HepG2 (cell line): ENCODE data around the gene HOXB6. TPM values are rescaled to one million over a fixed set of nuclear protein-coding genes. Genes with fewer than 3 reads are reported as not detected.

Source experiments
- AKAP8 ChIP-seq: sonication (generic); formaldehyde crosslinking; IDR thresholded peaks from 2 replicates; pipeline ENCODE4 v1.5.1; 2020; ENCODE audit warnings: mild to moderate bottlenecking, missing genetic modification reagents
- FOXC1 ChIP-seq: sonication (generic); formaldehyde crosslinking; IDR thresholded peaks from 2 replicates; pipeline ENCODE4 v1.8.0; 2022; ENCODE audit warnings: mild to moderate bottlenecking, missing genetic modification reagents, borderline replicate concordance
- FOXJ3 ChIP-seq: sonication (generic); formaldehyde crosslinking; IDR thresholded peaks from 2 replicates; pipeline ENCODE4 v1.4.0; 2020; ENCODE audit warnings: missing genetic modification reagents, mild to moderate bottlenecking, borderline replicate concordance
- LCORL ChIP-seq, 2 experiments: fragments of 450-650 bp in 1 of 2; sonication (generic) in 1 of 2; formaldehyde crosslinking in 1 of 2; IDR thresholded peaks; 2 replicates each; pipeline versions ENCODE4 v1.5.0 to v1.6.1; 2017 to 2020; ENCODE audit warnings: antibody characterized with exemption in 1 of 2, missing genetic modification reagents in 1 of 2
- SP2 ChIP-seq: sonication (generic); formaldehyde crosslinking; IDR thresholded peaks from 2 replicates; pipeline ENCODE4 v1.5.1; 2020; ENCODE audit warnings: mild to moderate bottlenecking, missing genetic modification reagents
- STAT5B ChIP-seq: sonication (generic); formaldehyde crosslinking; IDR thresholded peaks from 2 replicates; pipeline ENCODE4 v1.4.0; 2020; ENCODE audit warnings: missing genetic modification reagents
- XRCC5 ChIP-seq: fragments of 200-400 bp; formaldehyde crosslinking; optimal IDR thresholded peaks from 2 replicates; pipeline ENCODE3; 2017; ENCODE audit warnings: mild to moderate bottlenecking, low read length
- ZNF136 ChIP-seq: sonication (generic); formaldehyde crosslinking; IDR thresholded peaks from 2 replicates; pipeline ENCODE4 v1.8.1; 2022; ENCODE audit warnings: low read depth, mild to moderate bottlenecking, moderate library complexity, missing genetic modification reagents
- ZNF44 ChIP-seq: sonication (generic); formaldehyde crosslinking; IDR thresholded peaks from 2 replicates; pipeline ENCODE4 v1.5.1; 2020; ENCODE audit warnings: mild to moderate bottlenecking, missing genetic modification reagents
- ZNF510 ChIP-seq: sonication (generic); formaldehyde crosslinking; IDR thresholded peaks from 2 replicates; pipeline ENCODE4 v1.4.0; 2020; ENCODE audit warnings: low read depth, mild to moderate bottlenecking, missing genetic modification reagents
- polyA plus RNA-seq, 8 experiments: library from polyadenylated mRNA; depleted of rRNA in 3 of 8; stranded (reverse) in 7 of 8; unstranded in 1 of 8; fragments of >200 nt; fragmentation: Illumina TruSeq in 4 of 8; extraction: Trizol in 4 of 8; gene quantifications; 2 replicates each; pipeline versions ENCODE4 v1.2.1 to v1.2.3, GENCODE V29; 2011 to 2016; ENCODE audit warnings: low read depth in 4 of 8, missing spikeins in 1 of 8, mixed read lengths in 1 of 8; ENCODE audit not compliant: insufficient read depth in 1 of 8
- total RNA-seq, 5 experiments: library from RNA; depleted of rRNA; stranded (reverse); fragments of >200 nt; fragmentation: Illumina TruSeq; extraction: Trizol; gene quantifications; 2 replicates each; pipeline ENCODE4 v1.2.3, GENCODE V29; 2016; ENCODE audit warnings: low read depth in 1 of 5
- TF ChIP-seq, protein P1 (sequence below): sonication (generic); formaldehyde crosslinking; conservative IDR thresholded peaks from 2 replicates; pipeline ENCODE4 v1.4.0; 2020; ENCODE audit warnings: missing genetic modification reagents
- TF ChIP-seq, protein P2 (sequence below): sonication (generic); formaldehyde crosslinking; IDR thresholded peaks from 2 replicates; pipeline ENCODE4 v1.5.1; 2020; ENCODE audit warnings: mild to moderate bottlenecking, missing genetic modification reagents, moderate library complexity
- TF ChIP-seq, protein P3 (sequence below): sonication (generic); formaldehyde crosslinking; IDR thresholded peaks from 2 replicates; pipeline ENCODE4 v1.4.0; 2020; ENCODE audit warnings: missing genetic modification reagents, low read depth, mild to moderate bottlenecking, borderline replicate concordance
- TF ChIP-seq, protein P4 (sequence below): sonication (generic); formaldehyde crosslinking; IDR thresholded peaks from 2 replicates; pipeline ENCODE4 v1.4.0; 2020; ENCODE audit warnings: low read depth, mild to moderate bottlenecking, missing genetic modification reagents
- TF ChIP-seq, protein P5 (sequence below): sonication (generic); formaldehyde crosslinking; conservative IDR thresholded peaks from 2 replicates; pipeline ENCODE4 v1.4.0; 2020; ENCODE audit warnings: mild to moderate bottlenecking, missing genetic modification reagents, moderate library complexity
- TF ChIP-seq, protein P6 (sequence below): sonication (generic); formaldehyde crosslinking; IDR thresholded peaks from 2 replicates; pipeline ENCODE4 v1.4.0; 2020; ENCODE audit warnings: missing genetic modification reagents

Gene HOXB6
- total and polyA plus RNA-seq, 2 of the 13 experiments (the other 11 are each of a cell fraction or from before 2014, with no cell fraction given), result not detected

DNA sequence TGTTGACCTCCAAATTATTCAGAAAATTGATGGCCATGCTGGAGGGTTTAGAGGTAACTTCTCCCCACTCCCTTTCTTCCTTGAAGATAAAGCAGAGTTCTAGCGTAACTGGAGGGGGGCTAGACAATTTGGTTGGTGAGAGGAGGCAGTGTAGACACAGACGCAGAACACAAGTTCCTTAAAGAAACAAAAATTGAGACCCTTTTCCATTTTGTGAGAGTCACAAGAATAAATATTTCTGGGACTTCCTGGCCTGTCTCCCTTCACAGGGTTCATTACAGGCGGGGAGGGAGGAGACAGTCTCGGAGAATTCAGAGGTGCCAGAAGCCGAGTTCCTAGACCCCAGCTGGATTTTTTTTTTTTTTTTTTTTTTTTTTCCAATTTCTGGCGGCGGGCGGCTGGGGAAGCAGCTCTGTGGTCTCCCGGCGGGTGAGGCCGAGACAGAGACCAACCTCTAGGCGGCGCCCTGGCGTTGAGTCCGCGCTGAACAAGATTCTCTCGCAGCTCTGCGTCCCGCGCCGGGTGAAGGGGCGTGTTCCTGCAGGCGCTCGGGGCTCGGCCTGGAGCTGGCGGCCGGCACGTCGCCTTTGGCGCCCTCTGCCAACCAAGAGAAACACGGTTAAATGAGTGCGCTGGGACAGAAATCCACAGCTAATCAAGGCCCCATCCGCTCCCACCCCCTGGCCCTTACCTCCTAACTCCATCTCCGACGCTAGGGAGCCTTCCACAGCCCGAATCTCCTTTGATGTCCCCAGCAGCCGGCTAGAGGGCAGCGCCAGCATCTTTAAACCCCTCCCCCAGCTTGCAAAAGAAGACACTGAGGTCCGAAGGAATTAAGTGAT, 31.6 kb upstream of the HOXB6 start (continued):
- TF ChIP-seq, protein P1, sequence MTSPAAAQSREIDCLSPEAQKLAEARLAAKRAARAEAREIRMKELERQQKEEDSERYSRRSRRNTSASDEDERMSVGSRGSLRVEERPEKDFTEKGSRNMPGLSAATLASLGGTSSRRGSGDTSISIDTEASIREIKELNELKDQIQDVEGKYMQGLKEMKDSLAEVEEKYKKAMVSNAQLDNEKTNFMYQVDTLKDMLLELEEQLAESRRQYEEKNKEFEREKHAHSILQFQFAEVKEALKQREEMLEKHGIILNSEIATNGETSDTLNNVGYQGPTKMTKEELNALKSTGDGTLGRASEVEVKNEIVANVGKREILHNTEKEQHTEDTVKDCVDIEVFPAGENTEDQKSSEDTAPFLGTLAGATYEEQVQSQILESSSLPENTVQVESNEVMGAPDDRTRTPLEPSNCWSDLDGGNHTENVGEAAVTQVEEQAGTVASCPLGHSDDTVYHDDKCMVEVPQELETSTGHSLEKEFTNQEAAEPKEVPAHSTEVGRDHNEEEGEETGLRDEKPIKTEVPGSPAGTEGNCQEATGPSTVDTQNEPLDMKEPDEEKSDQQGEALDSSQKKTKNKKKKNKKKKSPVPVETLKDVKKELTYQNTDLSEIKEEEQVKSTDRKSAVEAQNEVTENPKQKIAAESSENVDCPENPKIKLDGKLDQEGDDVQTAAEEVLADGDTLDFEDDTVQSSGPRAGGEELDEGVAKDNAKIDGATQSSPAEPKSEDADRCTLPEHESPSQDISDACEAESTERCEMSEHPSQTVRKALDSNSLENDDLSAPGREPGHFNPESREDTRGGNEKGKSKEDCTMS, result no peak
- no peak for TF ChIP-seq STAT5B (CRISPR knock-in tag)
- no peak for TF ChIP-seq FOXJ3 (CRISPR knock-in tag)
- TF ChIP-seq, protein P2, sequence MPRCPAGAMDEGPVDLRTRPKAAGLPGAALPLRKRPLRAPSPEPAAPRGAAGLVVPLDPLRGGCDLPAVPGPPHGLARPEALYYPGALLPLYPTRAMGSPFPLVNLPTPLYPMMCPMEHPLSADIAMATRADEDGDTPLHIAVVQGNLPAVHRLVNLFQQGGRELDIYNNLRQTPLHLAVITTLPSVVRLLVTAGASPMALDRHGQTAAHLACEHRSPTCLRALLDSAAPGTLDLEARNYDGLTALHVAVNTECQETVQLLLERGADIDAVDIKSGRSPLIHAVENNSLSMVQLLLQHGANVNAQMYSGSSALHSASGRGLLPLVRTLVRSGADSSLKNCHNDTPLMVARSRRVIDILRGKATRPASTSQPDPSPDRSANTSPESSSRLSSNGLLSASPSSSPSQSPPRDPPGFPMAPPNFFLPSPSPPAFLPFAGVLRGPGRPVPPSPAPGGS (CRISPR knock-in tag), result no peak
- TF ChIP-seq, protein P3, sequence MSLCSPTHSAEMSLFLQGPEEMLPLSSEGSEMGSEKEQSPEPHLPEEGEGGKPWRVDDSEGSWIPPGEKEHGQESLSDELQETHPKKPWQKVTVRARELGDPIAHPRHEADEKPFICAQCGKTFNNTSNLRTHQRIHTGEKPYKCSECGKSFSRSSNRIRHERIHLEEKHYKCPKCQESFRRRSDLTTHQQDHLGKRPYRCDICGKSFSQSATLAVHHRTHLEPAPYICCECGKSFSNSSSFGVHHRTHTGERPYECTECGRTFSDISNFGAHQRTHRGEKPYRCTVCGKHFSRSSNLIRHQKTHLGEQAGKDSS (CRISPR knock-in tag), result peak; percentile 64; the same call in 1 of the 2 replicates
- TF ChIP-seq, protein P4, sequence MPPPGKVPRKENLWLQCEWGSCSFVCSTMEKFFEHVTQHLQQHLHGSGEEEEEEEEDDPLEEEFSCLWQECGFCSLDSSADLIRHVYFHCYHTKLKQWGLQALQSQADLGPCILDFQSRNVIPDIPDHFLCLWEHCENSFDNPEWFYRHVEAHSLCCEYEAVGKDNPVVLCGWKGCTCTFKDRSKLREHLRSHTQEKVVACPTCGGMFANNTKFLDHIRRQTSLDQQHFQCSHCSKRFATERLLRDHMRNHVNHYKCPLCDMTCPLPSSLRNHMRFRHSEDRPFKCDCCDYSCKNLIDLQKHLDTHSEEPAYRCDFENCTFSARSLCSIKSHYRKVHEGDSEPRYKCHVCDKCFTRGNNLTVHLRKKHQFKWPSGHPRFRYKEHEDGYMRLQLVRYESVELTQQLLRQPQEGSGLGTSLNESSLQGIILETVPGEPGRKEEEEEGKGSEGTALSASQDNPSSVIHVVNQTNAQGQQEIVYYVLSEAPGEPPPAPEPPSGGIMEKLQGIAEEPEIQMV (CRISPR knock-in tag), result no peak
- TF ChIP-seq FOXC1 (CRISPR knock-in tag), result peak; percentile 50; the same call in 1 of the 2 replicates
- TF ChIP-seq XRCC5, result peak; percentile 99
- TF ChIP-seq LCORL (IDR thresholded peaks at IDR 0.05), result no peak
- peak; percentile 56; the same call in 1 of the 2 replicates for TF ChIP-seq LCORL (CRISPR knock-in tag; IDR thresholded peaks at IDR 0.05)
- TF ChIP-seq, protein P5, sequence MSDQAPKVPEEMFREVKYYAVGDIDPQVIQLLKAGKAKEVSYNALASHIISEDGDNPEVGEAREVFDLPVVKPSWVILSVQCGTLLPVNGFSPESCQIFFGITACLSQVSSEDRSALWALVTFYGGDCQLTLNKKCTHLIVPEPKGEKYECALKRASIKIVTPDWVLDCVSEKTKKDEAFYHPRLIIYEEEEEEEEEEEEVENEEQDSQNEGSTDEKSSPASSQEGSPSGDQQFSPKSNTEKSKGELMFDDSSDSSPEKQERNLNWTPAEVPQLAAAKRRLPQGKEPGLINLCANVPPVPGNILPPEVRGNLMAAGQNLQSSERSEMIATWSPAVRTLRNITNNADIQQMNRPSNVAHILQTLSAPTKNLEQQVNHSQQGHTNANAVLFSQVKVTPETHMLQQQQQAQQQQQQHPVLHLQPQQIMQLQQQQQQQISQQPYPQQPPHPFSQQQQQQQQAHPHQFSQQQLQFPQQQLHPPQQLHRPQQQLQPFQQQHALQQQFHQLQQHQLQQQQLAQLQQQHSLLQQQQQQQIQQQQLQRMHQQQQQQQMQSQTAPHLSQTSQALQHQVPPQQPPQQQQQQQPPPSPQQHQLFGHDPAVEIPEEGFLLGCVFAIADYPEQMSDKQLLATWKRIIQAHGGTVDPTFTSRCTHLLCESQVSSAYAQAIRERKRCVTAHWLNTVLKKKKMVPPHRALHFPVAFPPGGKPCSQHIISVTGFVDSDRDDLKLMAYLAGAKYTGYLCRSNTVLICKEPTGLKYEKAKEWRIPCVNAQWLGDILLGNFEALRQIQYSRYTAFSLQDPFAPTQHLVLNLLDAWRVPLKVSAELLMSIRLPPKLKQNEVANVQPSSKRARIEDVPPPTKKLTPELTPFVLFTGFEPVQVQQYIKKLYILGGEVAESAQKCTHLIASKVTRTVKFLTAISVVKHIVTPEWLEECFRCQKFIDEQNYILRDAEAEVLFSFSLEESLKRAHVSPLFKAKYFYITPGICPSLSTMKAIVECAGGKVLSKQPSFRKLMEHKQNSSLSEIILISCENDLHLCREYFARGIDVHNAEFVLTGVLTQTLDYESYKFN (CRISPR knock-in tag), result no peak
- TF ChIP-seq ZNF136 (CRISPR knock-in tag), result 0 out of 2 replicates have a peak, but pooled peaks have one; percentile 62
- TF ChIP-seq ZNF510 (CRISPR knock-in tag), result no peak
- TF ChIP-seq, protein P6, sequence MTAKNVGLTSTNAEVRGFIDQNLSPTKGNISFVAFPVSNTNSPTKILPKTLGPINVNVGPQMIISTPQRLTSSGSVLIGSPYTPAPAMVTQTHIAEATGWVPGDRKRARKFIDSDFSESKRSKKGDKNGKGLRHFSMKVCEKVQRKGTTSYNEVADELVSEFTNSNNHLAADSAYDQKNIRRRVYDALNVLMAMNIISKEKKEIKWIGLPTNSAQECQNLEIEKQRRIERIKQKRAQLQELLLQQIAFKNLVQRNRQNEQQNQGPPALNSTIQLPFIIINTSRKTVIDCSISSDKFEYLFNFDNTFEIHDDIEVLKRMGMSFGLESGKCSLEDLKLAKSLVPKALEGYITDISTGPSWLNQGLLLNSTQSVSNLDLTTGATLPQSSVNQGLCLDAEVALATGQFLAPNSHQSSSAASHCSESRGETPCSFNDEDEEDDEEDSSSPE, result peak; percentile 81
- no peak for TF ChIP-seq AKAP8
- no peak for TF ChIP-seq SP2 (CRISPR knock-in tag)
- TF ChIP-seq ZNF44 (CRISPR knock-in tag), result no peak
